Stimulated activated CD8-positive, alpha-beta memory T cell treated with anti-CD3 and anti-CD28 coated beads, Interleukin-4, amount 100 ng/mL, for 48 hours (primary cell): Measurements from ENCODE around the gene RIT2.

Source experiments
- DNase-seq: peaks from one replicate; pipeline ENCODE4 v3.0.0-alpha.2; 2020

Gene RIT2

GRCh38 chr18:42922363-42922762 is 193.1 kb downstream of the RIT2 start:
- DNase-seq, result no peak

- DNase-seq, result no peak
Observed at GRCh38 chr18:42921226-42921737, 194.2 kb downstream of the RIT2 start.

- DNase-seq, result no peak
Observed at GRCh38 chr18:42920621-42921020, 194.9 kb downstream of the RIT2 start.

GRCh38 chr18:42915299-42915698 is 200.2 kb downstream of the RIT2 start:
- DNase-seq, result no peak

GRCh38 chr18:42914476-42914875 is 201.0 kb downstream of the RIT2 start:
- DNase-seq, result no peak

GRCh38 chr18:42909095-42909494 is 206.4 kb downstream of the RIT2 start:
- DNase-seq, result no peak

- no peak for DNase-seq
Observed at GRCh38 chr18:42906761-42907160, 208.7 kb downstream of the RIT2 start.

GRCh38 chr18:42901161-42901560 is 214.3 kb downstream of the RIT2 start:
- DNase-seq, result no peak

GRCh38 chr18:42893977-42894376 is 221.5 kb downstream of the RIT2 start:
- no peak for DNase-seq

- DNase-seq, result no peak
Observed at GRCh38 chr18:42892181-42892580, 223.3 kb downstream of the RIT2 start.

- DNase-seq, result no peak
Observed at GRCh38 chr18:42891705-42892104, 223.8 kb downstream of the RIT2 start.

GRCh38 chr18:42883169-42883568 is 232.3 kb downstream of the RIT2 start:
- no peak for DNase-seq

- DNase-seq, result no peak
Observed at GRCh38 chr18:42882122-42882521, 233.4 kb downstream of the RIT2 start.

GRCh38 chr18:42872838-42873237 is 242.6 kb downstream of the RIT2 start:
- no peak for DNase-seq

GRCh38 chr18:42864876-42865275 is 250.6 kb downstream of the RIT2 start:
- DNase-seq, result no peak

- no peak for DNase-seq
Observed at GRCh38 chr18:42861271-42861670, 254.2 kb downstream of the RIT2 start.

- DNase-seq, result no peak
Observed at GRCh38 chr18:42860548-42860947, 254.9 kb downstream of the RIT2 start.

GRCh38 chr18:42860011-42860410 is 255.5 kb downstream of the RIT2 start:
- no peak for DNase-seq

GRCh38 chr18:42854558-42854957 is 260.9 kb downstream of the RIT2 start:
- no peak for DNase-seq

- DNase-seq, result no peak
Observed at GRCh38 chr18:42850174-42851083, 265.1 kb downstream of the RIT2 start.

GRCh38 chr18:42839408-42839807 is 276.1 kb downstream of the RIT2 start:
- no peak for DNase-seq

GRCh38 chr18:42838546-42839145 is 276.8 kb downstream of the RIT2 start:
- DNase-seq, result no peak

GRCh38 chr18:42830936-42831335 is 284.5 kb downstream of the RIT2 start:
- no peak for DNase-seq

- DNase-seq, result no peak
Observed at GRCh38 chr18:42828881-42829280, 286.6 kb downstream of the RIT2 start.
